ENCODE data around the gene ST14.
"Not testable (repeated sequence)": the region's sequence is repeated elsewhere in the genome, so short reads cannot be mapped to it uniquely, and the experiment has no call there.

DNA sequence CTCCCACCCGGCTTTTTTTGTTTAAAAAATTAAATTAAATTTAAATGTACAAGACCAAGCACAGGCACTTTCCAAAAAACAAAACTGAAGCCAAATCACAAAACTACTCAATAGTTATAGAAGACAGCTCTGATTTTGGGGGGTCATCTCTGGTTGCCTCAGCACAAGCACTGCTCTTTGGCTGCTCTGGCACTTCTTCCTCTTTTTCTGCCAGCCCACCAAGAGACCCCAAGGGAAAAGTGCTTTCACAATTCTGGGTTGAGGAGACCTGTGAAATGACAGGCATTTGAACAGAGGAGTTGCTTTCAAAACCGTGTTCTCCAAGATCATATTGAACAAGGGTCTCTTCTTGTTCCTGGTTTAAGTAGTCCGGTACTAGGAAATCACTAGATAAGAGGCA is 74.3 kb downstream of the ST14 start:
- TF ChIP-seq EZH2 (IDR thresholded peaks at IDR 0.05; ENCODE audit: low read depth), result not testable (repeated sequence)
- TF ChIP-seq, protein P1, sequence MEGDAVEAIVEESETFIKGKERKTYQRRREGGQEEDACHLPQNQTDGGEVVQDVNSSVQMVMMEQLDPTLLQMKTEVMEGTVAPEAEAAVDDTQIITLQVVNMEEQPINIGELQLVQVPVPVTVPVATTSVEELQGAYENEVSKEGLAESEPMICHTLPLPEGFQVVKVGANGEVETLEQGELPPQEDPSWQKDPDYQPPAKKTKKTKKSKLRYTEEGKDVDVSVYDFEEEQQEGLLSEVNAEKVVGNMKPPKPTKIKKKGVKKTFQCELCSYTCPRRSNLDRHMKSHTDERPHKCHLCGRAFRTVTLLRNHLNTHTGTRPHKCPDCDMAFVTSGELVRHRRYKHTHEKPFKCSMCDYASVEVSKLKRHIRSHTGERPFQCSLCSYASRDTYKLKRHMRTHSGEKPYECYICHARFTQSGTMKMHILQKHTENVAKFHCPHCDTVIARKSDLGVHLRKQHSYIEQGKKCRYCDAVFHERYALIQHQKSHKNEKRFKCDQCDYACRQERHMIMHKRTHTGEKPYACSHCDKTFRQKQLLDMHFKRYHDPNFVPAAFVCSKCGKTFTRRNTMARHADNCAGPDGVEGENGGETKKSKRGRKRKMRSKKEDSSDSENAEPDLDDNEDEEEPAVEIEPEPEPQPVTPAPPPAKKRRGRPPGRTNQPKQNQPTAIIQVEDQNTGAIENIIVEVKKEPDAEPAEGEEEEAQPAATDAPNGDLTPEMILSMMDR (conservative IDR thresholded peaks at IDR 0.05), result not testable (repeated sequence)
